Lower leg skin (tissue), 3 donors: ENCODE data around the gene DCDC2C.

Source experiments
- POLR2A ChIP-seq, 2 donors: fragments of 450-650 bp; IDR thresholded peaks; one replicate each; pipeline ENCODE4 v1.6.1; 2016 to 2017; ENCODE audit warnings: antibody characterized with exemption in 2 of 2, mild to moderate bottlenecking in 1 of 2, moderate library complexity in 1 of 2
- TF ChIP-seq, protein P1 (sequence below), 3 donors: fragments of 450-650 bp; IDR thresholded peaks; one replicate each; pipeline ENCODE4 v1.5.1; 2016; ENCODE audit warnings: antibody characterized with exemption in 3 of 3, mild to moderate bottlenecking in 3 of 3, moderate library complexity in 2 of 3

DNA sequence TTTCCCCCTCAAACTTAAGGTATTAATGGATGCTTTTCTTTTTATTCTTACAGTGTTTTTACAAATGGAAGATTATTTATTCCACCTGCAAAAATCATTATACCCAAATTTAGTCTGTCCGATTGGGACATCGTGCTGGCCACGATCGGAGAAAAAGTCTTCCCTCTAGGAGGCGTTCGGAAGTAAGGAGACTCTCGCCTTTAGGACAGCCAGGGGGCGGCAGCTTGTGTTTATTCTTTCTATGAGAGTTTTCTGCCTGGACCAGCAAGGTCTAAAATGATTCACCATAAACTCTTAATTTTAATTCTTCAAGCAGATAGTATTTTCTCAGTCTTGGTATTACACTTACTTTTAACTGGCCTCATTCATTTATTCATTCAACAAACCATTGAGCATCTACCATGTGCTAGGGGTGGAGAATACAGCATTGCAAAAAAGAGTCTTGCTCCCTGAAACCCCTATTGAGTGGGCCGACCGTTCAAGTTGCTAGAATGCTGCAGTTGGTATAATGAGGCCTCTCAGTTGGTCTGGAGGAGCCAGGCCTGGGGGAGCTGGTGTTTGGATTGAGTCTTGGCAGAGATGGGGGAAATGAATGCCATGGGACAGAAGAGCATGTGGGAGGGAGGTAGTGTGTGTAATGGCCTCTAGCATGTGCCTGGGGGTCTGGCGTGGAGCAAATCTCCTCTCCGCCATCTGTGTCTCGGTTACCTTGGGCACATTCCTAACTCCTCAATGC is 38.7 kb downstream of the DCDC2C start:
- TF ChIP-seq POLR2A (IDR thresholded peaks at IDR 0.05): no peak
- TF ChIP-seq, protein P1, sequence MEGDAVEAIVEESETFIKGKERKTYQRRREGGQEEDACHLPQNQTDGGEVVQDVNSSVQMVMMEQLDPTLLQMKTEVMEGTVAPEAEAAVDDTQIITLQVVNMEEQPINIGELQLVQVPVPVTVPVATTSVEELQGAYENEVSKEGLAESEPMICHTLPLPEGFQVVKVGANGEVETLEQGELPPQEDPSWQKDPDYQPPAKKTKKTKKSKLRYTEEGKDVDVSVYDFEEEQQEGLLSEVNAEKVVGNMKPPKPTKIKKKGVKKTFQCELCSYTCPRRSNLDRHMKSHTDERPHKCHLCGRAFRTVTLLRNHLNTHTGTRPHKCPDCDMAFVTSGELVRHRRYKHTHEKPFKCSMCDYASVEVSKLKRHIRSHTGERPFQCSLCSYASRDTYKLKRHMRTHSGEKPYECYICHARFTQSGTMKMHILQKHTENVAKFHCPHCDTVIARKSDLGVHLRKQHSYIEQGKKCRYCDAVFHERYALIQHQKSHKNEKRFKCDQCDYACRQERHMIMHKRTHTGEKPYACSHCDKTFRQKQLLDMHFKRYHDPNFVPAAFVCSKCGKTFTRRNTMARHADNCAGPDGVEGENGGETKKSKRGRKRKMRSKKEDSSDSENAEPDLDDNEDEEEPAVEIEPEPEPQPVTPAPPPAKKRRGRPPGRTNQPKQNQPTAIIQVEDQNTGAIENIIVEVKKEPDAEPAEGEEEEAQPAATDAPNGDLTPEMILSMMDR (IDR thresholded peaks at IDR 0.05): no peak
